Astrocyte (in vitro differentiated cells and primary cell): Measurements from ENCODE around the gene SIK3.

ENCODE experiments used
- CTCF ChIP-seq: IDR thresholded peaks from 2 replicates; pipeline ENCODE4 v1.5.1; 2011; ENCODE audit warnings: low read depth, mild to moderate bottlenecking, inconsistent platforms, low read length, moderate library complexity; ENCODE audit not compliant: insufficient read depth
- EZH2 ChIP-seq: IDR thresholded peaks from 2 replicates; pipeline ENCODE4 v1.6.1; 2012; ENCODE audit warnings: mild to moderate bottlenecking, low read length, inconsistent platforms; ENCODE audit not compliant: insufficient read depth

DNA sequence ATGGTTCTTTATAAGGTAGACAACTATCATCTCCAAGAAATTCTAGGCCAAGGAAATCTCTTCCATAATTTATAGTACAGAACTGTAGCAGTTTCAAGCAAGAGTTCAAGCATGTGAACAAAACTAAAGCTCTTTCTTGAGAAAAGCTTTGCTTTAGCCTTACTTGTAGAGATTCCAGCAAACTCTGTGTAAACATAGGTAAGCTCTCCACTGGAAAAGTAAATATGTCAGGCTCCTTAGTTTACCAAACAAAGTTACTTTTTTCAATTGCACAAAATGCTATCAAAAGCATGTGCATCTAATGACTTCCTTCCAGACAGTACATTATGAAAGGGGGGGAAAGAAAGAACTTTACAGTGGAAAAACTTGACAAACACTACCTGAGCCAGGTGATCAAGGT lies 125.0 kb downstream of the SIK3 start:
- no peak for TF ChIP-seq CTCF
- no peak for TF ChIP-seq EZH2
